Type B pancreatic cell (in vitro differentiated cells): Measurements from ENCODE around the gene SYT8. TPM values are rescaled to one million over a fixed set of nuclear protein-coding genes. Genes with fewer than 3 reads are reported as not detected.

ENCODE experiments used
- DNase-seq: peaks from one replicate; pipeline ENCODE4 v3.0.0; 2021; ENCODE audit warnings: mixed read lengths; ENCODE audit not compliant: unreplicated experiment; ENCODE audit errors: extremely low spot score
- H3K27ac Mint-ChIP-seq: 2 replicates; pipeline ENCODE4 v1.8.0; 2021; ENCODE audit warnings: mild to moderate bottlenecking, mixed read lengths
- H3K27me3 Mint-ChIP-seq: 2 replicates; pipeline ENCODE4 v1.8.0; 2021; ENCODE audit warnings: mixed read lengths
- H3K36me3 Mint-ChIP-seq: 2 replicates; pipeline ENCODE4 v1.8.0; 2021; ENCODE audit warnings: mixed read lengths
- H3K4me1 Mint-ChIP-seq: one replicate; pipeline ENCODE4 v1.8.0; 2021; ENCODE audit warnings: mixed read lengths; ENCODE audit not compliant: unreplicated experiment
- H3K4me3 Mint-ChIP-seq: 2 replicates; pipeline ENCODE4 v1.8.0; 2021; ENCODE audit warnings: mild to moderate bottlenecking, mixed read lengths
- H3K9me3 Mint-ChIP-seq: 2 replicates; pipeline ENCODE4 v1.8.0; 2021; ENCODE audit warnings: mixed read lengths
- CTCF ChIP-seq: fragments of 200-600 bp; sonication (generic); conservative IDR thresholded peaks from 2 replicates; pipeline ENCODE4 v1.5.0; 2021; ENCODE audit warnings: antibody characterized with exemption, mild to moderate bottlenecking
- total RNA-seq: library from RNA; stranded (reverse); gene quantifications from 2 replicates; pipeline ENCODE4 v1.2.1, GENCODE V29; 2021; ENCODE audit warnings: low replicate concordance

The SYT8 gene
- total RNA-seq, 1 donor from 2014 or later: 4.5 TPM

GRCh38 chr11:1853376-1854131, 18.8 kb downstream of the SYT8 start:
- Mint-ChIP-seq H3K27me3 (no peaks in the 10 kb centered on the region), H3K4me1 (no peaks in the 10 kb centered on the region), H3K4me3 (no peak overlapping the region), H3K9me3 (no peaks in the 10 kb centered on the region), H3K36me3 (no peaks in the 10 kb centered on the region), H3K27ac (no peak overlapping the region)
- no peak for TF ChIP-seq CTCF
- DNase-seq: no peak

GRCh38 chr11:1854132-1854948, 19.6 kb downstream of the SYT8 start:
- Mint-ChIP-seq H3K36me3 (no peaks in the 10 kb centered on the region), H3K4me1 (no peaks in the 10 kb centered on the region), H3K4me3 (no peak overlapping the region), H3K9me3 (no peaks in the 10 kb centered on the region), H3K27ac (no peak overlapping the region), H3K27me3 (no peaks in the 10 kb centered on the region)
- no peak for TF ChIP-seq CTCF
- DNase-seq: no peak

GRCh38 chr11:1854949-1855885, 20.4 kb downstream of the SYT8 start:
- Mint-ChIP-seq H3K9me3 (no peaks in the 10 kb centered on the region), H3K27ac (no peak overlapping the region), H3K36me3 (no peaks in the 10 kb centered on the region), H3K4me3 (no peak overlapping the region), H3K4me1 (no peaks in the 10 kb centered on the region), H3K27me3 (no peaks in the 10 kb centered on the region)
- TF ChIP-seq CTCF: no peak
- no peak for DNase-seq

GRCh38 chr11:1855886-1856265, 21.1 kb downstream of the SYT8 start:
- H3K27me3 Mint-ChIP-seq: no peaks in the 10 kb centered on the region
- H3K4me1 Mint-ChIP-seq: no peaks in the 10 kb centered on the region
- H3K36me3 Mint-ChIP-seq: no peaks in the 10 kb centered on the region
- no peak for DNase-seq
- no peak overlapping the region for H3K27ac Mint-ChIP-seq
- no peak overlapping the region for H3K4me3 Mint-ChIP-seq
- TF ChIP-seq CTCF: no peak
- H3K9me3 Mint-ChIP-seq: no peaks in the 10 kb centered on the region

DNA sequence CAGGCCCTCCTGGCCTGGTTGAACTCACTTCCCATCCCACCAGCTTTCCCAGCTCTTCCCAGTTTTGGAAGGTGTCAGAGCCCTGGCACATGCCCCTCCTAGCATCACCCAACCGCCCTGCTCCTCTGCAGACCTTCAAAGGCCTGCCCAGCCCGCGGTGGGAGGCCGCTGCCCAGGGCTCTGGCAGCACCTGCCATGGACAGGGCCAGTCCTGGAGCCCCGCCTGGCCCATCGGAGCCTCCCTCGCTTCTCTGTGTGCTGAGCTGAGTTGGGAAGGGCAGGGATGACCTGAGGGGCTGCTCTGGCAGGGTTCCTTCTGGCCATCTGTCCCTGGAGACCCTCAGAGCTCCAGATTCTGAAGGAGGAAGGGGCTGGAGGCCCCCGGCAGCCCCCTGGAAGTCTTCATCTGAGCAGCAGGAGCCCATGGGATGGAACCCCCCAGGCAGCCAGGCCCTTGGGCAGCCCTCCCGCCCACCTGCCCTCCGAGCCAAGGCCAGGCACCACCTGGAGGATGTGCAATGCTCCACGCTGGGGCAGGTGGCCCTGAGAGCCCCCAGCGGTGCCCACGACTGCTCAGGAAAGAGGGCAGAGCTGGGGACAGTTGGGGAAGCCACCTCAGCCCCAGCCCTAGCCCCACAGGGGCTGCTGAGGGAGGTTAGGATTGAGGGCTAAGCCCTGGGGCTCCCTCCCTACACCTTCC, 21.7 kb downstream of the SYT8 start:
- Mint-ChIP-seq H3K9me3 (no peaks in the 10 kb centered on the region), H3K4me1 (no peaks in the 10 kb centered on the region), H3K36me3 (no peaks in the 10 kb centered on the region), H3K27me3 (no peaks in the 10 kb centered on the region), H3K4me3 (no peak overlapping the region), H3K27ac (no peak overlapping the region)
- no peak for DNase-seq
- no peak for TF ChIP-seq CTCF
